A549 (cell line): ENCODE measurements around the gene XPO1. TPM values are rescaled to one million over a fixed set of nuclear protein-coding genes. Genes with fewer than 3 reads are reported as not detected.
A peak's percentile ranks its signal among the peaks of the same experiment; 100 is the strongest.
"Not testable (repeated sequence)": the region's sequence is repeated elsewhere in the genome, so short reads cannot be mapped to it uniquely, and the experiment has no call there.

Source experiments
- ATAC-seq, 2 experiments: fragments of 200-7000 bp in 1 of 2; fragments of >200 bp in 1 of 2; cut with Nextera tagmentation in 1 of 2; cut with Tn5 transposase in 1 of 2; 3 replicates each; pipeline versions ENCODE4 v1.8.0 to v1.9.1; 2018 to 2020; ENCODE audit warnings: mild to moderate bottlenecking in 1 of 2, moderate library complexity in 1 of 2
- CTCF ChIA-PET: fragments of 300-600 bp; sonication (Branson Sonifier 250); formaldehyde crosslinking; extraction: SDS; loops from one replicate; lab custom pipeline; 2021; ENCODE audit warnings: antibody characterized with exemption, inconsistent platforms; lab: Yijun Ruan, JAX
- POLR2A ChIA-PET: fragments of 350-600 bp; formaldehyde crosslinking; extraction: SDS; loops from one replicate; lab custom pipeline; 2021; ENCODE audit warnings: antibody characterized with exemption, inconsistent platforms; lab: Yijun Ruan, JAX
- DNase-seq, 2 experiments: peaks; one replicate each; pipeline versions ENCODE4 v3.0.0 to v3.0.0-alpha.2; 2011 to 2016; ENCODE audit warnings: low read depth in 1 of 2, low spot score in 1 of 2
- FAIRE-seq: peaks from 2 replicates; lab custom pipeline; 2011; peaks lifted over from hg19 to GRCh38; lab: Jason Lieb, UNC
- H3K27ac ChIP-seq, 2 experiments: fragments of >200 bp; sonication (Bioruptor Twin); formaldehyde crosslinking; 3 replicates each; pipeline ENCODE4 v1.5.1; 2016 to 2017
- H3K4me1 ChIP-seq: fragments of >200 bp; sonication (Bioruptor Twin); formaldehyde crosslinking; 3 replicates; pipeline ENCODE4 v1.6.1; 2016
- H3K4me2 ChIP-seq: fragments of >200 bp; sonication (Bioruptor Twin); formaldehyde crosslinking; 3 replicates; pipeline ENCODE4 v1.6.1; 2016
- H3K4me3 ChIP-seq: fragments of >200 bp; sonication (Bioruptor Twin); formaldehyde crosslinking; 3 replicates; pipeline ENCODE4 v1.5.1; 2016
- H3K9me3 ChIP-seq: fragments of >200 bp; sonication (Bioruptor Twin); formaldehyde crosslinking; 3 replicates; pipeline ENCODE4 v1.6.1; 2016
- ATOH8 ChIP-seq: fragments of 250-450 bp; sonication (Bioruptor Pico); IDR thresholded peaks from 2 replicates; pipeline ENCODE4 v1.5.0; 2020; ENCODE audit warnings: low read depth, mild to moderate bottlenecking, moderate library complexity
- BHLHE40 ChIP-seq: IDR thresholded peaks from 2 replicates; pipeline ENCODE4 v1.6.1; 2012; ENCODE audit warnings: low read depth, low read length, inconsistent platforms
- CBX2 ChIP-seq: fragments of 200-600 bp; sonication (generic); IDR thresholded peaks from 2 replicates; pipeline ENCODE4 v1.6.1; 2016; ENCODE audit warnings: low read depth, mild to moderate bottlenecking, borderline replicate concordance
- CBX8 ChIP-seq: fragments of 200-600 bp; sonication (generic); IDR thresholded peaks from 2 replicates; pipeline ENCODE4 v1.6.1; 2016
- GATA3 ChIP-seq: IDR thresholded peaks from 2 replicates; pipeline ENCODE4 v1.6.1; 2012; ENCODE audit warnings: borderline replicate concordance
- HMGXB4 ChIP-seq: fragments of 250-450 bp; sonication (Bioruptor Pico); IDR thresholded peaks from 2 replicates; pipeline ENCODE4 v1.5.0; 2021; ENCODE audit warnings: mild to moderate bottlenecking, moderate library complexity, borderline replicate concordance
- JUN ChIP-seq, 2 experiments: fragments of >200 bp; sonication (Bioruptor Twin); formaldehyde crosslinking; IDR thresholded peaks; 2 replicates in 1 of 2; 3 replicates in 1 of 2; pipeline ENCODE4 v1.6.1; 2016 to 2017
- MAX ChIP-seq: IDR thresholded peaks from 2 replicates; pipeline ENCODE4 v1.6.1; 2012
- NPAS2 ChIP-seq: fragments of 250-450 bp; sonication (Bioruptor Pico); IDR thresholded peaks from 2 replicates; pipeline ENCODE4 v1.8.0; 2022; ENCODE audit warnings: mild to moderate bottlenecking, moderate library complexity, borderline replicate concordance
- NR3C1 ChIP-seq: fragments of >200 bp; sonication (Bioruptor Twin); formaldehyde crosslinking; IDR thresholded peaks from 3 replicates; pipeline ENCODE4 v1.6.1; 2017
- RCOR1 ChIP-seq: fragments of 150-350 bp; IDR thresholded peaks from 2 replicates; pipeline ENCODE4 v1.6.1; 2014; ENCODE audit warnings: antibody characterized with exemption, low read length, low read depth
- RFX5 ChIP-seq: fragments of 450-650 bp; IDR thresholded peaks from 2 replicates; pipeline ENCODE4 v1.7.1; 2014; ENCODE audit warnings: antibody characterized with exemption, mild to moderate bottlenecking, moderate library complexity
- SMC3 ChIP-seq: fragments of >200 bp; sonication (Bioruptor Twin); formaldehyde crosslinking; IDR thresholded peaks from 3 replicates; pipeline ENCODE4 v1.6.1; 2018; ENCODE audit warnings: inconsistent platforms
- ZC3H11A ChIP-seq: fragments of 450-650 bp; IDR thresholded peaks from 2 replicates; pipeline ENCODE4 v1.6.1; 2014; ENCODE audit warnings: antibody characterized with exemption, mild to moderate bottlenecking
- ZSCAN20 ChIP-seq: fragments of 250-450 bp; sonication (Bioruptor Pico); IDR thresholded peaks from 2 replicates; pipeline ENCODE4 v1.8.0; 2022; ENCODE audit warnings: mild to moderate bottlenecking, moderate library complexity
- WGBS: methylation state at CpG from one replicate; pipeline ENCODE4 v1.1.6; 2017; ENCODE audit errors: missing lambda C conversion rate; 5-methylcytosine and 5-hydroxymethylcytosine counted together
- polyA plus RNA-seq, 4 experiments: library from polyadenylated mRNA; depleted of rRNA in 3 of 4; stranded (reverse); fragments of >200 nt; fragmentation: RNase III in 1 of 4; extraction: RNeasy Plus Mini Kit Qiagen cat#74134 plus additional on column Dnase treatment in 1 of 4; gene quantifications; 2 replicates in 3 of 4; 3 replicates in 1 of 4; pipeline ENCODE4 v1.2.3, GENCODE V29; 2011 to 2017

The XPO1 gene
- polyA plus RNA-seq, 2 of the 4 experiments (the other 2 are of a cell fraction): 152 to 216 TPM

- 62% methylated on average over 5 of the region's 5 CpGs for WGBS
- not testable (repeated sequence) for H3K27ac ChIP-seq, FAIRE-seq, ATAC-seq, H3K4me3 ChIP-seq, H3K9me3 ChIP-seq, DNase-seq, H3K4me2 ChIP-seq, H3K4me1 ChIP-seq
- TF ChIP-seq ZC3H11A: peak; percentile 82
- POLR2A ChIA-PET: interaction anchor here (0.6 kb wide), 1 partner anchor 411 kb away, joined by 8 read pairs; no protein-coding TSS in a partner anchor
- CTCF ChIA-PET: interaction anchor here (0.6 kb wide), 1 partner anchor 119 kb away, joined by 3 read pairs; no protein-coding TSS in a partner anchor
Observed at GRCh38 chr2:61586928-61587327, 48.8 kb upstream of the XPO1 start.

GRCh38 chr2:61585383-61585782 is 47.2 kb upstream of the XPO1 start:
- ChIA-PET CTCF (interaction anchor here (0.7 kb wide), 1 partner anchor 13 kb away, joined by 3 read pairs; no protein-coding TSS in a partner anchor), POLR2A (interaction anchor here (0.8 kb wide), 1 partner anchor 47 kb away, joined by 3 read pairs; the partner anchor contains the start of gene XPO1)
- 59% methylated on average over 3 of the region's 3 CpGs for whole genome bisulfite sequencing
- Histone ChIP-seq H3K9me3 (no peaks in the 10 kb centered on the region), H3K4me1 (peaks cover 9% of the 10 kb centered on the region; the same call in 1 of the 3 replicates), H3K27ac (no peak overlapping the region), H3K4me3 (no peak overlapping the region), H3K4me2 (no peak overlapping the region)
- TF ChIP-seq BHLHE40: no peak
- no peak for TF ChIP-seq RFX5
- TF ChIP-seq JUN (IDR thresholded peaks at IDR 0.05): no peak
- no peak for TF ChIP-seq CBX8
- TF ChIP-seq RCOR1: no peak
- TF ChIP-seq MAX: no peak
- no peak for TF ChIP-seq NPAS2
- TF ChIP-seq CBX2: no peak
- TF ChIP-seq ATOH8: no peak
- no peak for TF ChIP-seq GATA3
- ATAC-seq (no peak), DNase-seq (no peak), FAIRE-seq (no peak)

GRCh38 chr2:61584368-61584767 is 46.2 kb upstream of the XPO1 start:
- ATAC-seq, H3K27ac ChIP-seq, H3K4me2 ChIP-seq, CTCF ChIA-PET, H3K4me3 ChIP-seq, FAIRE-seq, H3K9me3 ChIP-seq, H3K4me1 ChIP-seq, POLR2A ChIA-PET, DNase-seq: not testable (repeated sequence)
- WGBS: 94% methylated on average over 9 of the region's 9 CpGs

- TF ChIP-seq CBX8 (no peak), HMGXB4 (CRISPR knock-in tag) (no peak), SMC3 (no peak), NR3C1 (no peak), ZSCAN20 (CRISPR knock-in tag) (no peak), RCOR1 (no peak)
- Histone ChIP-seq H3K4me3 (no peak overlapping the region), H3K4me1 (peaks cover 9% of the 10 kb centered on the region; the same call in 1 of the 3 replicates), H3K27ac (peak overlapping the region in 1 of 2 experiments; percentile 18; a peak in 1 of 6 replicates), H3K4me2 (peak overlapping the region; percentile 17; the same call in 1 of the 3 replicates), H3K9me3 (no peaks in the 10 kb centered on the region)
- POLR2A ChIA-PET: no interaction called here
- WGBS: 42% methylated on average over 3 of the region's 3 CpGs
- FAIRE-seq (no peak), ATAC-seq (peak; percentile 37 to 54; a peak in 3 of 6 replicates), DNase-seq (peak in 1 of 2 experiments; percentile 12)
- CTCF ChIA-PET: interaction anchor here (1.2 kb wide), 1 partner anchor 16 kb away, joined by 3 read pairs; no protein-coding TSS in a partner anchor
Observed at GRCh38 chr2:61582165-61582564, 44.0 kb upstream of the XPO1 start.
